Nephron progenitor cell (in vitro differentiated cells): ENCODE results near the gene MYO18B.

Experiments used
- DNase-seq: peaks from one replicate; pipeline ENCODE4 v3.0.0; 2021
- H3K27ac Mint-ChIP-seq: 2 replicates; pipeline ENCODE4 v1.8.0; 2021; ENCODE audit warnings: mild to moderate bottlenecking, moderate library complexity, mixed read lengths
- H3K27me3 Mint-ChIP-seq: 2 replicates; pipeline ENCODE4 v1.8.0; 2021; ENCODE audit warnings: mild to moderate bottlenecking, low read depth, mixed read lengths; ENCODE audit not compliant: poor library complexity
- H3K36me3 Mint-ChIP-seq: 2 replicates; pipeline ENCODE4 v1.8.0; 2021; ENCODE audit warnings: low read depth, mixed read lengths
- H3K4me1 Mint-ChIP-seq: 2 replicates; pipeline ENCODE4 v1.8.0; 2021; ENCODE audit warnings: mixed read lengths
- H3K4me3 Mint-ChIP-seq: 2 replicates; pipeline ENCODE4 v1.8.0; 2021; ENCODE audit warnings: mild to moderate bottlenecking, moderate library complexity, mixed read lengths
- H3K9me3 Mint-ChIP-seq: 2 replicates; pipeline ENCODE4 v1.8.0; 2021; ENCODE audit warnings: mild to moderate bottlenecking, moderate library complexity, mixed read lengths
- TF ChIP-seq, protein P1 (sequence below): fragments of 200-600 bp; sonication (generic); IDR thresholded peaks from 2 replicates; pipeline ENCODE4 v1.5.0; 2021; ENCODE audit warnings: antibody characterized with exemption

The MYO18B gene

DNA sequence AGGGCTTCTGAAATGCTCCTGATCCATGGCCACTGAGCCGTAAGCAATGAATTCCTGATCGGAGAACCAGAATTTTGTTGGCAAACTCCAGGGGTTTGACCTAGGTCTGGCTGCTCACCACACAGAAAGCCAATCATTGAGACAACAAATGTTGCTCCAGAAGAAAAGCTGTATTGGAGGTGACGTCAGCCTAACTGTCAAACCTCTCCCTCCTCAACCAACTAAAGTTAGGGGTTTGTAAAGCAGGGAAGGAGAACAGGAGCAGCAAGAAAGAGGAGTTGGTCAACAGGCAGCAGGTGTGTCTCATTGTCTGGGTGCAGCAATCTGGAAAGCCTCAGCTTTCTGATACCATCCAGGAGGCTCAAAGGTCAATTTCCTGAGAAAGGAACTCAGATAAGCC, 293.5 kb downstream of the MYO18B start:
- H3K27ac Mint-ChIP-seq, result no peak overlapping the region
- H3K27me3 Mint-ChIP-seq, result peaks cover 4% of the 10 kb centered on the region
- TF ChIP-seq, protein P1, sequence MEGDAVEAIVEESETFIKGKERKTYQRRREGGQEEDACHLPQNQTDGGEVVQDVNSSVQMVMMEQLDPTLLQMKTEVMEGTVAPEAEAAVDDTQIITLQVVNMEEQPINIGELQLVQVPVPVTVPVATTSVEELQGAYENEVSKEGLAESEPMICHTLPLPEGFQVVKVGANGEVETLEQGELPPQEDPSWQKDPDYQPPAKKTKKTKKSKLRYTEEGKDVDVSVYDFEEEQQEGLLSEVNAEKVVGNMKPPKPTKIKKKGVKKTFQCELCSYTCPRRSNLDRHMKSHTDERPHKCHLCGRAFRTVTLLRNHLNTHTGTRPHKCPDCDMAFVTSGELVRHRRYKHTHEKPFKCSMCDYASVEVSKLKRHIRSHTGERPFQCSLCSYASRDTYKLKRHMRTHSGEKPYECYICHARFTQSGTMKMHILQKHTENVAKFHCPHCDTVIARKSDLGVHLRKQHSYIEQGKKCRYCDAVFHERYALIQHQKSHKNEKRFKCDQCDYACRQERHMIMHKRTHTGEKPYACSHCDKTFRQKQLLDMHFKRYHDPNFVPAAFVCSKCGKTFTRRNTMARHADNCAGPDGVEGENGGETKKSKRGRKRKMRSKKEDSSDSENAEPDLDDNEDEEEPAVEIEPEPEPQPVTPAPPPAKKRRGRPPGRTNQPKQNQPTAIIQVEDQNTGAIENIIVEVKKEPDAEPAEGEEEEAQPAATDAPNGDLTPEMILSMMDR, result no peak
- H3K4me1 Mint-ChIP-seq, result no peaks in the 10 kb centered on the region
- H3K9me3 Mint-ChIP-seq, result peaks cover 22% of the 10 kb centered on the region
- no peaks in the 10 kb centered on the region for H3K36me3 Mint-ChIP-seq
- DNase-seq, result no peak
- no peak overlapping the region for H3K4me3 Mint-ChIP-seq

GRCh38 chr22:26038365-26038764, 296.4 kb downstream of the MYO18B start:
- no peak for DNase-seq
- Mint-ChIP-seq H3K27me3 (no peaks in the 10 kb centered on the region), H3K4me3 (no peak overlapping the region), H3K36me3 (no peaks in the 10 kb centered on the region), H3K4me1 (peaks cover 7% of the 10 kb centered on the region), H3K27ac (no peak overlapping the region), H3K9me3 (peaks cover 22% of the 10 kb centered on the region)
- TF ChIP-seq, protein P1, result no peak

GRCh38 chr22:26041931-26042330, 299.9 kb downstream of the MYO18B start:
- no peak for DNase-seq
- TF ChIP-seq, protein P1, result no peak
- H3K9me3 Mint-ChIP-seq, result no peaks in the 10 kb centered on the region
- peaks cover 24% of the 10 kb centered on the region for H3K4me1 Mint-ChIP-seq
- no peaks in the 10 kb centered on the region for H3K27me3 Mint-ChIP-seq
- H3K27ac Mint-ChIP-seq, result no peak overlapping the region
- no peaks in the 10 kb centered on the region for H3K36me3 Mint-ChIP-seq
- no peak overlapping the region for H3K4me3 Mint-ChIP-seq

DNA sequence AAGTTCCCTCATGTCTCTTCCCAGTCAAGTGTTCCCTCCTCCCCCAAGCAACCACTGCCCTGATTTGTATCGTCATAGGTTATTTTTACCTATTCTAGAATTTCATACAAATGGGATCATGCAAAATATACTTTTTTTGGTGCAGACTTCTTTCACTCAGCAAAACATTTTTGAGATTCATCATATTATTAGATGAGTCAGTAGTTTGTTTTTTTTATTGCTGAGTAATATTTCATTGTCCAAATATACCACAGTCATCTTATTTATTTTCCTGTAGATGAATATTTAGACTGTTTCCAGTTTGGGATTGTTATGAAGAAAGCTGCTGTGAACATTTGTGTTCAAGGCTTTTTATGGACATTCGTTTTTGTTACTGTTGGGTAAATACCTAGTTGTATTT, 301.0 kb downstream of the MYO18B start:
- Mint-ChIP-seq H3K4me1 (peaks cover 28% of the 10 kb centered on the region), H3K27ac (no peak overlapping the region), H3K36me3 (no peaks in the 10 kb centered on the region), H3K27me3 (no peaks in the 10 kb centered on the region), H3K9me3 (no peaks in the 10 kb centered on the region), H3K4me3 (no peak overlapping the region)
- no peak for DNase-seq
- TF ChIP-seq, protein P1, result no peak

- Mint-ChIP-seq H3K27me3 (peaks cover under 1% of the 10 kb centered on the region), H3K36me3 (no peaks in the 10 kb centered on the region), H3K27ac (no peak overlapping the region), H3K4me1 (peaks cover 32% of the 10 kb centered on the region), H3K4me3 (no peak overlapping the region), H3K9me3 (no peaks in the 10 kb centered on the region)
- TF ChIP-seq, protein P1, result no peak
- no peak for DNase-seq
Measured at GRCh38 chr22:26045051-26045450, 303.1 kb downstream of the MYO18B start.

- H3K36me3 Mint-ChIP-seq, result no peaks in the 10 kb centered on the region
- H3K9me3 Mint-ChIP-seq, result no peaks in the 10 kb centered on the region
- peaks cover 3% of the 10 kb centered on the region for H3K27me3 Mint-ChIP-seq
- TF ChIP-seq, protein P1, result no peak
- H3K27ac Mint-ChIP-seq, result no peak overlapping the region
- H3K4me3 Mint-ChIP-seq, result no peak overlapping the region
- DNase-seq, result no peak
- H3K4me1 Mint-ChIP-seq, result peaks cover 32% of the 10 kb centered on the region
Measured at GRCh38 chr22:26045860-26046259, 303.9 kb downstream of the MYO18B start.
